Measurements from ENCODE around the gene LDLRAD4.
A peak's percentile ranks its signal among the peaks of the same experiment; 100 is the strongest.

The LDLRAD4 gene

GRCh38 chr18:13500869-13501542 lies 282.4 kb downstream of the LDLRAD4 start:
- DNase-seq, result no peak

GRCh38 chr18:13501543-13501887 lies 283.0 kb downstream of the LDLRAD4 start:
- DNase-seq, result no peak

- peak in 1 of 2 donors; percentile 12 for DNase-seq
Measured at GRCh38 chr18:13501891-13502290, 283.3 kb downstream of the LDLRAD4 start.

GRCh38 chr18:13502585-13502984 lies 284.0 kb downstream of the LDLRAD4 start:
- DNase-seq, result no peak

GRCh38 chr18:13503836-13504235 lies 285.3 kb downstream of the LDLRAD4 start:
- DNase-seq, result no peak

GRCh38 chr18:13505780-13506345 lies 287.3 kb downstream of the LDLRAD4 start:
- DNase-seq, result no peak

- DNase-seq, result no peak
Measured at GRCh38 chr18:13510594-13510993, 292.0 kb downstream of the LDLRAD4 start.

GRCh38 chr18:13511961-13512577 lies 293.5 kb downstream of the LDLRAD4 start:
- no peak for DNase-seq

GRCh38 chr18:13513021-13513420 lies 294.5 kb downstream of the LDLRAD4 start:
- no peak for DNase-seq

GRCh38 chr18:13513481-13513880 lies 294.9 kb downstream of the LDLRAD4 start:
- DNase-seq, result no peak

- DNase-seq, result no peak
Measured at GRCh38 chr18:13514558-13514957, 296.0 kb downstream of the LDLRAD4 start.

- no peak for DNase-seq
Measured at GRCh38 chr18:13516855-13517254, 298.3 kb downstream of the LDLRAD4 start.

GRCh38 chr18:13517369-13517768 lies 298.8 kb downstream of the LDLRAD4 start:
- DNase-seq, result no peak

GRCh38 chr18:13518382-13518781 lies 299.8 kb downstream of the LDLRAD4 start:
- DNase-seq, result no peak

GRCh38 chr18:13520306-13520705 lies 301.7 kb downstream of the LDLRAD4 start:
- DNase-seq, result no peak

- DNase-seq, result no peak
Measured at GRCh38 chr18:13520741-13521140, 302.2 kb downstream of the LDLRAD4 start.

- DNase-seq, result no peak
Measured at GRCh38 chr18:13521418-13521817, 302.9 kb downstream of the LDLRAD4 start.

GRCh38 chr18:13522256-13522655 lies 303.7 kb downstream of the LDLRAD4 start:
- no peak for DNase-seq

- no peak for DNase-seq
Measured at GRCh38 chr18:13522861-13523660, 304.5 kb downstream of the LDLRAD4 start.

- no peak for DNase-seq
Measured at GRCh38 chr18:13524054-13524453, 305.5 kb downstream of the LDLRAD4 start.

GRCh38 chr18:13524811-13525210 lies 306.3 kb downstream of the LDLRAD4 start:
- DNase-seq, result no peak

- no peak for DNase-seq
Measured at GRCh38 chr18:13525381-13526029, 306.9 kb downstream of the LDLRAD4 start.

- no peak for DNase-seq
Measured at GRCh38 chr18:13526519-13526918, 308.0 kb downstream of the LDLRAD4 start.

Measured in activated CD4-positive, alpha-beta T cell treated with anti-CD3 and anti-CD28 coated beads for 4 hours (primary cell).